ENCODE results near the gene PECR. TPM values are rescaled to one million over a fixed set of nuclear protein-coding genes. Genes with fewer than 3 reads are reported as not detected.

The PECR gene
- total and polyA plus RNA-seq, 2 of the 13 experiments (the other 11 are each of a cell fraction or from before 2014, with no cell fraction given) = 151 to 153 TPM

DNA sequence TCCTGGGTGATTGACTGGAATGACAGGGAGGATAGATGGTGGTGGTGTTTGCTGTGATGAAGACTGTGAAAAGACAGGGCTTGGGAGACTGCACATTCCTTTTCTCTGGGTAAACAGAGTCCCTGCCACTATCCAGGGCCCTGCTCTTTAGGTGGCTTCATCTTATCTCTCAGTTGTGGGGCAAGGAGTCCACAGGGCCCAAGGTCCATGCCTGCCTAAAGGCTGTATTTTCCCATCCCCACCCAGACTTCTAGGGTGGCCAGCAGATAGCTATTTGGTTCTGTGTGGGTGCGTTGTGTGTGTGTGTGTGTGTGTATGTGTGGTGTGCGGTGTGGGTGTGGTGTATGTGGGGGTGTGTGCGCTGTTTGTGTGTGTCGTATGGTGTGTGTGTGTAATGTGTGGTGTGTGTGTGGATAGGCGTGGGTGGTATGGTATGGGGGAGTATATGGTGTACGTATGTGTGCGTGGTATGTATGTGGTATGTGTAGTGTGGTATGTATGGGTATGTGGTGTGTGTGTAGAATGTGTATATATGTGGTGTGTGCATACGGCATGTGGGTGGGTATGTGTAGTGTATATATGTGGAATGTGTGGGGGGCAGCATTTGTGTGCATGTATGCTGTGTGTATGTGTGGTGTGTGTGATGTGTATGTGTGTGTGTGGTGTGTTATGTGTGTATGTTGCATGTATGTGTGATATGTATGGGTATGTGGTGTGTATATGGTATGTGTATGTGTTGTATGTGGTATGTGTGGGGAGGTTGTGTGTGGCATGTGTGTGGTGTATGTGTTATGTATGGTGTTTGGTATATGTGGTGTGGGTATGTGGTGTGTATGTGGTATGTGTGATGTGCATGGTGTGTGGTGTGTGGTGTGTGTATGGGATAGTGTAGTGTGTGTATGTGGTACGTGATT lies 17.1 kb upstream of the PECR start (continued):
- TF ChIP-seq, protein P1, sequence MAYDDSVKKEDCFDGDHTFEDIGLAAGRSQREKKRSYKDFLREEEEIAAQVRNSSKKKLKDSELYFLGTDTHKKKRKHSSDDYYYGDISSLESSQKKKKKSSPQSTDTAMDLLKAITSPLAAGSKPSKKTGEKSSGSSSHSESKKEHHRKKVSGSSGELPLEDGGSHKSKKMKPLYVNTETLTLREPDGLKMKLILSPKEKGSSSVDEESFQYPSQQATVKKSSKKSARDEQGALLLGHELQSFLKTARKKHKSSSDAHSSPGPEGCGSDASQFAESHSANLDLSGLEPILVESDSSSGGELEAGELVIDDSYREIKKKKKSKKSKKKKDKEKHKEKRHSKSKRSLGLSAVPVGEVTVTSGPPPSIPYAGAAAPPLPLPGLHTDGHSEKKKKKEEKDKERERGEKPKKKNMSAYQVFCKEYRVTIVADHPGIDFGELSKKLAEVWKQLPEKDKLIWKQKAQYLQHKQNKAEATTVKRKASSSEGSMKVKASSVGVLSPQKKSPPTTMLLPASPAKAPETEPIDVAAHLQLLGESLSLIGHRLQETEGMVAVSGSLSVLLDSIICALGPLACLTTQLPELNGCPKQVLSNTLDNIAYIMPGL (CRISPR knock-in tag; IDR thresholded peaks at IDR 0.05; ENCODE audit: borderline replicate concordance in 1 of 2, low read depth in 1 of 2) = no peak
- TF ChIP-seq RBM39 (IDR thresholded peaks at IDR 0.05; ENCODE audit: low read depth, low read length, poor library complexity, severe bottlenecking) (no peak), NFRKB (IDR thresholded peaks at IDR 0.05) (peak; percentile 45; the same call in 1 of the 2 replicates), TAF1 (CRISPR knock-in tag; IDR thresholded peaks at IDR 0.05) (no peak), ZNF780A (CRISPR knock-in tag; IDR thresholded peaks at IDR 0.05) (no peak; the same call in 1 of the 2 replicates), ZNF510 (CRISPR knock-in tag; IDR thresholded peaks at IDR 0.05; ENCODE audit: low read depth) (no peak), LCORL (IDR thresholded peaks at IDR 0.05) (peak; percentile 67), LCORL (CRISPR knock-in tag; IDR thresholded peaks at IDR 0.05) (no peak), FOXA1 (IDR thresholded peaks at IDR 0.05) (peak; percentile 31), FOXA1 (CRISPR knock-in tag; IDR thresholded peaks at IDR 0.05) (no peak)
- TF ChIP-seq, protein P2, sequence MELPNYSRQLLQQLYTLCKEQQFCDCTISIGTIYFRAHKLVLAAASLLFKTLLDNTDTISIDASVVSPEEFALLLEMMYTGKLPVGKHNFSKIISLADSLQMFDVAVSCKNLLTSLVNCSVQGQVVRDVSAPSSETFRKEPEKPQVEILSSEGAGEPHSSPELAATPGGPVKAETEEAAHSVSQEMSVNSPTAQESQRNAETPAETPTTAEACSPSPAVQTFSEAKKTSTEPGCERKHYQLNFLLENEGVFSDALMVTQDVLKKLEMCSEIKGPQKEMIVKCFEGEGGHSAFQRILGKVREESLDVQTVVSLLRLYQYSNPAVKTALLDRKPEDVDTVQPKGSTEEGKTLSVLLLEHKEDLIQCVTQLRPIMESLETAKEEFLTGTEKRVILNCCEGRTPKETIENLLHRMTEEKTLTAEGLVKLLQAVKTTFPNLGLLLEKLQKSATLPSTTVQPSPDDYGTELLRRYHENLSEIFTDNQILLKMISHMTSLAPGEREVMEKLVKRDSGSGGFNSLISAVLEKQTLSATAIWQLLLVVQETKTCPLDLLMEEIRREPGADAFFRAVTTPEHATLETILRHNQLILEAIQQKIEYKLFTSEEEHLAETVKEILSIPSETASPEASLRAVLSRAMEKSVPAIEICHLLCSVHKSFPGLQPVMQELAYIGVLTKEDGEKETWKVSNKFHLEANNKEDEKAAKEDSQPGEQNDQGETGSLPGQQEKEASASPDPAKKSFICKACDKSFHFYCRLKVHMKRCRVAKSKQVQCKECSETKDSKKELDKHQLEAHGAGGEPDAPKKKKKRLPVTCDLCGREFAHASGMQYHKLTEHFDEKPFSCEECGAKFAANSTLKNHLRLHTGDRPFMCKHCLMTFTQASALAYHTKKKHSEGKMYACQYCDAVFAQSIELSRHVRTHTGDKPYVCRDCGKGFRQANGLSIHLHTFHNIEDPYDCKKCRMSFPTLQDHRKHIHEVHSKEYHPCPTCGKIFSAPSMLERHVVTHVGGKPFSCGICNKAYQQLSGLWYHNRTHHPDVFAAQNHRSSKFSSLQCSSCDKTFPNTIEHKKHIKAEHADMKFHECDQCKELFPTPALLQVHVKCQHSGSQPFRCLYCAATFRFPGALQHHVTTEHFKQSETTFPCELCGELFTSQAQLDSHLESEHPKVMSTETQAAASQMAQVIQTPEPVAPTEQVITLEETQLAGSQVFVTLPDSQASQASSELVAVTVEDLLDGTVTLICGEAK (IDR thresholded peaks at IDR 0.05) = 0 out of 2 replicates have a peak, but pooled peaks have one; percentile 10
- TF ChIP-seq, protein P2 (CRISPR knock-in tag; IDR thresholded peaks at IDR 0.05) = no peak
- TF ChIP-seq, protein P3, sequence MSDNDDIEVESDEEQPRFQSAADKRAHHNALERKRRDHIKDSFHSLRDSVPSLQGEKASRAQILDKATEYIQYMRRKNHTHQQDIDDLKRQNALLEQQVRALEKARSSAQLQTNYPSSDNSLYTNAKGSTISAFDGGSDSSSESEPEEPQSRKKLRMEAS (IDR thresholded peaks at IDR 0.05) = no peak
